Lower leg skin (tissue), 3 donors: Measurements from ENCODE around the gene NEURL4.

Experiments used
- POLR2A ChIP-seq, 2 donors: fragments of 450-650 bp; IDR thresholded peaks; one replicate each; pipeline ENCODE4 v1.6.1; 2016 to 2017; ENCODE audit warnings: antibody characterized with exemption in 2 of 2, mild to moderate bottlenecking in 1 of 2, moderate library complexity in 1 of 2
- TF ChIP-seq, protein P1 (sequence below), 3 donors: fragments of 450-650 bp; IDR thresholded peaks; one replicate each; pipeline ENCODE4 v1.5.1; 2016; ENCODE audit warnings: antibody characterized with exemption in 3 of 3, mild to moderate bottlenecking in 3 of 3, moderate library complexity in 2 of 3

GRCh38 chr17:7321466-7321865, 7.7 kb downstream of the NEURL4 start:
- TF ChIP-seq, protein P1, sequence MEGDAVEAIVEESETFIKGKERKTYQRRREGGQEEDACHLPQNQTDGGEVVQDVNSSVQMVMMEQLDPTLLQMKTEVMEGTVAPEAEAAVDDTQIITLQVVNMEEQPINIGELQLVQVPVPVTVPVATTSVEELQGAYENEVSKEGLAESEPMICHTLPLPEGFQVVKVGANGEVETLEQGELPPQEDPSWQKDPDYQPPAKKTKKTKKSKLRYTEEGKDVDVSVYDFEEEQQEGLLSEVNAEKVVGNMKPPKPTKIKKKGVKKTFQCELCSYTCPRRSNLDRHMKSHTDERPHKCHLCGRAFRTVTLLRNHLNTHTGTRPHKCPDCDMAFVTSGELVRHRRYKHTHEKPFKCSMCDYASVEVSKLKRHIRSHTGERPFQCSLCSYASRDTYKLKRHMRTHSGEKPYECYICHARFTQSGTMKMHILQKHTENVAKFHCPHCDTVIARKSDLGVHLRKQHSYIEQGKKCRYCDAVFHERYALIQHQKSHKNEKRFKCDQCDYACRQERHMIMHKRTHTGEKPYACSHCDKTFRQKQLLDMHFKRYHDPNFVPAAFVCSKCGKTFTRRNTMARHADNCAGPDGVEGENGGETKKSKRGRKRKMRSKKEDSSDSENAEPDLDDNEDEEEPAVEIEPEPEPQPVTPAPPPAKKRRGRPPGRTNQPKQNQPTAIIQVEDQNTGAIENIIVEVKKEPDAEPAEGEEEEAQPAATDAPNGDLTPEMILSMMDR (IDR thresholded peaks at IDR 0.05): no peak
- TF ChIP-seq POLR2A (IDR thresholded peaks at IDR 0.05): no peak
